Measurements from ENCODE around the gene IRF2BP1. TPM values are rescaled to one million over a fixed set of nuclear protein-coding genes. Genes with fewer than 3 reads are reported as not detected.
A peak's percentile ranks its signal among the peaks of the same experiment; 100 is the strongest.

The IRF2BP1 gene
- total and polyA plus RNA-seq, 2 of the 13 experiments (the other 11 are each of a cell fraction or from before 2014, with no cell fraction given): 4.3 to 14.3 TPM

- TF ChIP-seq, protein P1, sequence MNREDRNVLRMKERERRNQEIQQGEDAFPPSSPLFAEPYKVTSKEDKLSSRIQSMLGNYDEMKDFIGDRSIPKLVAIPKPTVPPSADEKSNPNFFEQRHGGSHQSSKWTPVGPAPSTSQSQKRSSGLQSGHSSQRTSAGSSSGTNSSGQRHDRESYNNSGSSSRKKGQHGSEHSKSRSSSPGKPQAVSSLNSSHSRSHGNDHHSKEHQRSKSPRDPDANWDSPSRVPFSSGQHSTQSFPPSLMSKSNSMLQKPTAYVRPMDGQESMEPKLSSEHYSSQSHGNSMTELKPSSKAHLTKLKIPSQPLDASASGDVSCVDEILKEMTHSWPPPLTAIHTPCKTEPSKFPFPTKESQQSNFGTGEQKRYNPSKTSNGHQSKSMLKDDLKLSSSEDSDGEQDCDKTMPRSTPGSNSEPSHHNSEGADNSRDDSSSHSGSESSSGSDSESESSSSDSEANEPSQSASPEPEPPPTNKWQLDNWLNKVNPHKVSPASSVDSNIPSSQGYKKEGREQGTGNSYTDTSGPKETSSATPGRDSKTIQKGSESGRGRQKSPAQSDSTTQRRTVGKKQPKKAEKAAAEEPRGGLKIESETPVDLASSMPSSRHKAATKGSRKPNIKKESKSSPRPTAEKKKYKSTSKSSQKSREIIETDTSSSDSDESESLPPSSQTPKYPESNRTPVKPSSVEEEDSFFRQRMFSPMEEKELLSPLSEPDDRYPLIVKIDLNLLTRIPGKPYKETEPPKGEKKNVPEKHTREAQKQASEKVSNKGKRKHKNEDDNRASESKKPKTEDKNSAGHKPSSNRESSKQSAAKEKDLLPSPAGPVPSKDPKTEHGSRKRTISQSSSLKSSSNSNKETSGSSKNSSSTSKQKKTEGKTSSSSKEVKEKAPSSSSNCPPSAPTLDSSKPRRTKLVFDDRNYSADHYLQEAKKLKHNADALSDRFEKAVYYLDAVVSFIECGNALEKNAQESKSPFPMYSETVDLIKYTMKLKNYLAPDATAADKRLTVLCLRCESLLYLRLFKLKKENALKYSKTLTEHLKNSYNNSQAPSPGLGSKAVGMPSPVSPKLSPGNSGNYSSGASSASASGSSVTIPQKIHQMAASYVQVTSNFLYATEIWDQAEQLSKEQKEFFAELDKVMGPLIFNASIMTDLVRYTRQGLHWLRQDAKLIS (CRISPR knock-in tag; IDR thresholded peaks at IDR 0.05): no peak
- TF ChIP-seq POGZ (CRISPR knock-in tag; IDR thresholded peaks at IDR 0.05): no peak
- no peak for TF ChIP-seq GMEB1 (CRISPR knock-in tag; IDR thresholded peaks at IDR 0.05; ENCODE audit: borderline replicate concordance)
- peak; percentile 92 for TF ChIP-seq ZBTB38 (CRISPR knock-in tag; IDR thresholded peaks at IDR 0.05)
- no peak for TF ChIP-seq FOXM1 (CRISPR knock-in tag; IDR thresholded peaks at IDR 0.05)
- TF ChIP-seq ZMYM3 (CRISPR knock-in tag; IDR thresholded peaks at IDR 0.05): 0 out of 2 replicates have a peak, but pooled peaks have one; percentile 9
- TF ChIP-seq, protein P2, sequence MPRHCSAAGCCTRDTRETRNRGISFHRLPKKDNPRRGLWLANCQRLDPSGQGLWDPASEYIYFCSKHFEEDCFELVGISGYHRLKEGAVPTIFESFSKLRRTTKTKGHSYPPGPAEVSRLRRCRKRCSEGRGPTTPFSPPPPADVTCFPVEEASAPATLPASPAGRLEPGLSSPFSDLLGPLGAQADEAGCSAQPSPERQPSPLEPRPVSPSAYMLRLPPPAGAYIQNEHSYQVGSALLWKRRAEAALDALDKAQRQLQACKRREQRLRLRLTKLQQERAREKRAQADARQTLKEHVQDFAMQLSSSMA (CRISPR knock-in tag; IDR thresholded peaks at IDR 0.05): no peak
- no peak for TF ChIP-seq RBM39 (IDR thresholded peaks at IDR 0.05; ENCODE audit: low read depth, low read length, poor library complexity, severe bottlenecking)
- TF ChIP-seq, protein P3, sequence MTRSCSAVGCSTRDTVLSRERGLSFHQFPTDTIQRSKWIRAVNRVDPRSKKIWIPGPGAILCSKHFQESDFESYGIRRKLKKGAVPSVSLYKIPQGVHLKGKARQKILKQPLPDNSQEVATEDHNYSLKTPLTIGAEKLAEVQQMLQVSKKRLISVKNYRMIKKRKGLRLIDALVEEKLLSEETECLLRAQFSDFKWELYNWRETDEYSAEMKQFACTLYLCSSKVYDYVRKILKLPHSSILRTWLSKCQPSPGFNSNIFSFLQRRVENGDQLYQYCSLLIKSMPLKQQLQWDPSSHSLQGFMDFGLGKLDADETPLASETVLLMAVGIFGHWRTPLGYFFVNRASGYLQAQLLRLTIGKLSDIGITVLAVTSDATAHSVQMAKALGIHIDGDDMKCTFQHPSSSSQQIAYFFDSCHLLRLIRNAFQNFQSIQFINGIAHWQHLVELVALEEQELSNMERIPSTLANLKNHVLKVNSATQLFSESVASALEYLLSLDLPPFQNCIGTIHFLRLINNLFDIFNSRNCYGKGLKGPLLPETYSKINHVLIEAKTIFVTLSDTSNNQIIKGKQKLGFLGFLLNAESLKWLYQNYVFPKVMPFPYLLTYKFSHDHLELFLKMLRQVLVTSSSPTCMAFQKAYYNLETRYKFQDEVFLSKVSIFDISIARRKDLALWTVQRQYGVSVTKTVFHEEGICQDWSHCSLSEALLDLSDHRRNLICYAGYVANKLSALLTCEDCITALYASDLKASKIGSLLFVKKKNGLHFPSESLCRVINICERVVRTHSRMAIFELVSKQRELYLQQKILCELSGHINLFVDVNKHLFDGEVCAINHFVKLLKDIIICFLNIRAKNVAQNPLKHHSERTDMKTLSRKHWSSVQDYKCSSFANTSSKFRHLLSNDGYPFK (CRISPR knock-in tag; IDR thresholded peaks at IDR 0.05; ENCODE audit: borderline replicate concordance): no peak
- TF ChIP-seq ZNF335 (CRISPR knock-in tag; IDR thresholded peaks at IDR 0.05): no peak
- TF ChIP-seq TFDP2 (CRISPR knock-in tag; IDR thresholded peaks at IDR 0.05): peak; percentile 34
- TF ChIP-seq GPBP1L1 (CRISPR knock-in tag; IDR thresholded peaks at IDR 0.05): no peak
- TF ChIP-seq ZNF282 (IDR thresholded peaks at IDR 0.05; ENCODE audit: partially characterized antibody): no peak
- TF ChIP-seq TFE3 (CRISPR knock-in tag; IDR thresholded peaks at IDR 0.05): no peak
- TF ChIP-seq SAP130 (CRISPR knock-in tag; IDR thresholded peaks at IDR 0.05; ENCODE audit: low read depth): no peak
- TF ChIP-seq TBX2 (CRISPR knock-in tag; IDR thresholded peaks at IDR 0.05; ENCODE audit: borderline replicate concordance): no peak
Observed at GRCh38 chr19:45901432-45901911, 15.5 kb upstream of the IRF2BP1 start (continued).

Data from HepG2 (cell line).